ENCODE results near the gene FAM50A. TPM values are rescaled to one million over a fixed set of nuclear protein-coding genes. Genes with fewer than 3 reads are reported as not detected.

Gene FAM50A
- total and polyA plus RNA-seq, 2 of the 4 experiments (the other 2 are of a cell fraction), result 46.4 to 119 TPM

- peaks cover 44% of the 10 kb centered on the region for H4K20me1 ChIP-seq (ENCODE audit: insufficient read depth, low read length)
- H3K14ac ChIP-seq (replicated peaks; ENCODE audit: low read depth, low read length), result peak within 1 kb of the TSS; percentile 99
- peak within 1 kb of the TSS; percentile 90 for H2AFZ ChIP-seq (replicated peaks; ENCODE audit: low read length, poor library complexity)
- DNase-seq (peak; percentile 97), ATAC-seq (ENCODE audit: low read depth) (peak; percentile 74)
- peak within 1 kb of the TSS; percentile 89 for H2BK5ac ChIP-seq (ENCODE audit: low read depth, low read length, poor library complexity, severe bottlenecking)
- H2BK15ac ChIP-seq (ENCODE audit: low read depth, low read length), result peak within 1 kb of the TSS; percentile 6; the same call in 1 of the 3 replicates
- H3K56ac ChIP-seq (ENCODE audit: extremely low read depth, insufficient read depth, low read length), result peak within 1 kb of the TSS; percentile 91
- peaks cover 4 to 24% of the 10 kb centered on the region in 2 experiments; a peak in 3 of 4 replicates for H3K79me1 ChIP-seq (ENCODE audit: low read depth in 1 of 2, low read length in 2 of 2)
- H2AK9ac ChIP-seq (replicated peaks; ENCODE audit: low read depth, low read length, poor library complexity), result peak within 1 kb of the TSS; percentile 99
- peak within 1 kb of the TSS; percentile 64 for H3K4me3 ChIP-seq (ENCODE audit: insufficient read depth, low read depth, low read length)
- peak within 1 kb of the TSS; percentile 95 for H4K91ac ChIP-seq (ENCODE audit: insufficient read depth, low read depth, low read length)
- CTCF ChIA-PET, result interaction anchor here (0.6 to 1.1 kb wide), 2 partner anchors 13 to 15 kb away, joined by 3 read pairs; no protein-coding TSS in a partner anchor
- H2BK120ac ChIP-seq (ENCODE audit: low read depth, low read length), result peak within 1 kb of the TSS; percentile 76; the same call in 1 of the 2 replicates
- peak within 1 kb of the TSS; percentile 63 for H3K18ac ChIP-seq (ENCODE audit: low read depth, low read length)
- peak within 1 kb of the TSS; percentile 97 for H2AK5ac ChIP-seq (ENCODE audit: low read depth, low read length)
- H3K27me3 ChIP-seq (ENCODE audit: control insufficient read depth, insufficient read depth, low read length), result no peaks in the 10 kb centered on the region
- BruUV-seq (replicated peaks), result no TSS peak
- H2BK20ac ChIP-seq (ENCODE audit: low read depth, low read length), result no peak within 1 kb of the TSS
- H4K8ac ChIP-seq (ENCODE audit: low read depth in 2 of 2, low read length in 2 of 2), result peak within 1 kb of the TSS; percentile 79 to 98
- H3K27ac ChIP-seq (ENCODE audit: insufficient read depth, low read length), result peak within 1 kb of the TSS; percentile 91
- 0 out of 2 replicates have a peak, but pooled peaks cover 2% of the 10 kb centered on the region for H3K4me1 ChIP-seq (ENCODE audit: control insufficient read depth, insufficient read depth, low read length)
- H3K23ac ChIP-seq (ENCODE audit: low read depth, low read length), result peak within 1 kb of the TSS; percentile 96
- dilution Hi-C loops (cut with HindIII; ENCODE audit: low sequenced_read_pairs, unreplicated experiment), result no loop called here
- intact Hi-C loops (cut with micrococcal nuclease), result no loop called here
- no peak for TF ChIP-seq FOS (IDR thresholded peaks at IDR 0.05; ENCODE audit: low read depth, low read length)
- TF ChIP-seq MXI1 (IDR thresholded peaks at IDR 0.05; ENCODE audit: borderline replicate concordance, low read depth, low read length), result 0 out of 2 replicates have a peak, but pooled peaks have one; percentile 12
- TF ChIP-seq NFE2L2 (IDR thresholded peaks at IDR 0.05; ENCODE audit: low read depth, low read length), result 0 out of 2 replicates have a peak, but pooled peaks have one; percentile 6
- peak; percentile 100 for TF ChIP-seq POLR2A (IDR thresholded peaks at IDR 0.05; ENCODE audit: low read depth, low read length)
- TF ChIP-seq ELK1 (IDR thresholded peaks at IDR 0.05; ENCODE audit: borderline replicate concordance, low read depth, low read length), result 0 out of 2 replicates have a peak, but pooled peaks have one; percentile 71
- no peak for TF ChIP-seq RCOR1 (IDR thresholded peaks at IDR 0.05; ENCODE audit: insufficient replicate concordance, low read length)
- peak; percentile 49; the same call in 1 of the 2 replicates for TF ChIP-seq USF2 (IDR thresholded peaks at IDR 0.05; ENCODE audit: low read depth, low read length)
- TF ChIP-seq CEBPB (IDR thresholded peaks at IDR 0.05; ENCODE audit: low read depth, low read length), result no peak
- TF ChIP-seq CTCF (conservative IDR thresholded peaks at IDR 0.05; ENCODE audit: low read depth, low read length), result no peak
- peak within 1 kb of the TSS; percentile 97 for H3K9ac ChIP-seq (ENCODE audit: low read depth, low read length)
- no peaks in the 10 kb centered on the region for H3K9me3 ChIP-seq (ENCODE audit: control insufficient read depth, insufficient read depth, low read length)
- H3K36me3 ChIP-seq (ENCODE audit: control insufficient read depth, insufficient read depth, low read length), result peaks cover 21% of the 10 kb centered on the region
- H4K5ac ChIP-seq (ENCODE audit: low read depth, low read length), result peak within 1 kb of the TSS; percentile 86
- 45% methylated on average over 29 of the region's 69 CpGs; no CpG with 5 or more reads in 1 of the 2 experiments for WGBS, 2 experiments (ENCODE audit: extremely low coverage in 2 of 2, insufficient read length in 1 of 2)
- in situ Hi-C loops (cut with MboI; ENCODE audit: low sequenced_read_pairs), result no loop called here
- peak within 1 kb of the TSS; percentile 96 for H3K4ac ChIP-seq (ENCODE audit: low read depth, low read length)
- POLR2A ChIA-PET (ENCODE audit: unreplicated experiment), result interaction anchor here (0.6 to 1.0 kb wide), 5 partner anchors 9 to 80 kb away, joined by 3 to 8 read pairs (median 4); partner anchors contain the start of gene FLNA
- peak within 1 kb of the TSS; percentile 93 for H3K4me2 ChIP-seq (ENCODE audit: low read depth, low read length)
- no peaks in the 10 kb centered on the region for H3K9me1 ChIP-seq (ENCODE audit: insufficient read depth, low read length)
These were observed 45.9 kb upstream of the FAM50A start, which contains the start of gene RPL10 for GRCh38 chrX:154397888-154398667. Gene RPL10, plus strand, starts transcription at chrX:154398377. Its CDS starts 143 bp downstream, at chrX:154398520.
